Stimulated activated naive B cell treated with anti-CD40 and anti-IgM and Interleukin-4, amounts not matched to agents 10 μg/mL and 1 μg/mL and 100 μg/mL, for 72 hours (primary cell): Measurements from ENCODE around the gene NQO2.
"Not testable (repeated sequence)": the region's sequence is repeated elsewhere in the genome, so short reads cannot be mapped to it uniquely, and the experiment has no call there.

ENCODE experiments used
- ATAC-seq, 2 donors: fragments of 150-1000 bp; cut with Tn5 transposase; replicated peaks; 2 replicates each; pipeline ENCODE4 v1.10.0; 2021; ENCODE audit warnings: moderate library complexity in 1 of 2
- DNase-seq: peaks from one replicate; pipeline ENCODE4 v3.0.0; 2021
- H3K27ac Mint-ChIP-seq: one replicate; pipeline ENCODE4 v1.8.0; 2022; ENCODE audit warnings: mild to moderate bottlenecking, mixed read lengths
- H3K27me3 Mint-ChIP-seq, 2 donors: one replicate each; pipeline ENCODE4 v1.8.0; 2022; ENCODE audit warnings: mixed read lengths in 2 of 2
- H3K36me3 Mint-ChIP-seq, 2 donors: one replicate each; pipeline ENCODE4 v1.8.0; 2022; ENCODE audit warnings: mixed read lengths in 2 of 2, mild to moderate bottlenecking in 1 of 2
- H3K4me1 Mint-ChIP-seq, 2 donors: one replicate each; pipeline ENCODE4 v1.8.0; 2022; ENCODE audit warnings: mixed read lengths in 2 of 2, mild to moderate bottlenecking in 1 of 2
- H3K4me3 Mint-ChIP-seq, 2 donors: one replicate each; pipeline ENCODE4 v1.8.0; 2022; ENCODE audit warnings: mild to moderate bottlenecking in 2 of 2, mixed read lengths in 2 of 2, moderate library complexity in 1 of 2
- H3K9me3 Mint-ChIP-seq, 2 donors: one replicate each; pipeline ENCODE4 v1.8.0; 2022; ENCODE audit warnings: mixed read lengths in 2 of 2, mild to moderate bottlenecking in 1 of 2

The NQO2 gene

GRCh38 chr6:3063340-3063732 is 63.6 kb downstream of the NQO2 start:
- H3K27me3 Mint-ChIP-seq, H3K36me3 Mint-ChIP-seq, DNase-seq, ATAC-seq, H3K9me3 Mint-ChIP-seq: not testable (repeated sequence)
- Mint-ChIP-seq H3K4me1 (peaks cover 13 to 27% of the 10 kb centered on the region in 2 donors), H3K4me3 (peak overlapping the region; percentile 86 to 93), H3K27ac (peak overlapping the region; percentile 83)

- no peaks in the 10 kb centered on the region for H3K36me3 Mint-ChIP-seq
- peak; percentile 91 for DNase-seq
- peak overlapping the region; percentile 83 for H3K27ac Mint-ChIP-seq
- peak overlapping the region; percentile 86 to 93 for H3K4me3 Mint-ChIP-seq
- peaks cover 13 to 25% of the 10 kb centered on the region in 2 donors for H3K4me1 Mint-ChIP-seq
- ATAC-seq = peak; percentile 87 to 88
- H3K27me3 Mint-ChIP-seq = no peaks in the 10 kb centered on the region
- no peaks in the 10 kb centered on the region for H3K9me3 Mint-ChIP-seq
These were observed 64.3 kb downstream of the NQO2 start for GRCh38 chr6:3063733-3064700.

- peak within 1 kb of the TSS; percentile 97 to 99 for H3K4me3 Mint-ChIP-seq
- no peaks in the 10 kb centered on the region for H3K27me3 Mint-ChIP-seq
- H3K9me3 Mint-ChIP-seq = no peaks in the 10 kb centered on the region
- H3K27ac Mint-ChIP-seq = peak within 1 kb of the TSS; percentile 98
- H3K36me3 Mint-ChIP-seq = peaks cover 4 to 5% of the 10 kb centered on the region in 2 donors
- ATAC-seq = peak; percentile 86
- DNase-seq = peak; percentile 95
- peaks cover 21 to 37% of the 10 kb centered on the region in 2 donors for H3K4me1 Mint-ChIP-seq
These were observed 68.9 kb downstream of the NQO2 start, which contains the start of gene RIPK1 for GRCh38 chr6:3068329-3069214. TSS of gene RIPK1 (plus strand) at chr6:3068494. CDS start at chr6:3076824, 8,330 bp downstream.
